ENCODE results near the gene GHRL. TPM values are rescaled to one million over a fixed set of nuclear protein-coding genes. Genes with fewer than 3 reads are reported as not detected.

GHRL gene
- total and polyA plus RNA-seq, 2 of the 4 experiments (the other 2 are of a cell fraction): 0.27 TPM; not detected in 1

- dilution Hi-C loops (cut with HindIII; ENCODE audit: low sequenced_read_pairs, unreplicated experiment): no loop called here
- Histone ChIP-seq H3K18ac (ENCODE audit: low read depth, low read length) (no peak overlapping the region), H2BK20ac (ENCODE audit: low read depth, low read length) (no peak overlapping the region), H4K20me1 (ENCODE audit: insufficient read depth, low read length) (no peaks in the 10 kb centered on the region), H3K27ac (ENCODE audit: insufficient read depth, low read length) (no peak overlapping the region), H3K9me1 (ENCODE audit: insufficient read depth, low read length) (peaks cover 3% of the 10 kb centered on the region; the same call in 1 of the 2 replicates), H3K36me3 (ENCODE audit: control insufficient read depth, insufficient read depth, low read length) (peaks cover 28% of the 10 kb centered on the region), H2BK5ac (ENCODE audit: low read depth, low read length, poor library complexity, severe bottlenecking) (no peak overlapping the region), H3K9ac (ENCODE audit: low read depth, low read length) (no peak overlapping the region), H4K5ac (ENCODE audit: low read depth, low read length) (no peak overlapping the region), H2AK5ac (ENCODE audit: low read depth, low read length) (no peak overlapping the region), H3K9me3 (ENCODE audit: control insufficient read depth, insufficient read depth, low read length) (no peaks in the 10 kb centered on the region), H4K8ac (ENCODE audit: low read depth in 2 of 2, low read length in 2 of 2) (no peak overlapping the region), H2AK9ac (replicated peaks; ENCODE audit: low read depth, low read length, poor library complexity) (no peak overlapping the region), H3K23ac (ENCODE audit: low read depth, low read length) (no peak overlapping the region), H3K4ac (ENCODE audit: low read depth, low read length) (no peak overlapping the region), H3K4me1 (ENCODE audit: control insufficient read depth, insufficient read depth, low read length) (no peaks in the 10 kb centered on the region), H3K14ac (replicated peaks; ENCODE audit: low read depth, low read length) (no peak overlapping the region), H2AFZ (replicated peaks; ENCODE audit: low read length, poor library complexity) (no peak overlapping the region), H2BK120ac (ENCODE audit: low read depth, low read length) (no peak overlapping the region), H3K56ac (ENCODE audit: extremely low read depth, insufficient read depth, low read length) (no peak overlapping the region), H3K79me1 (ENCODE audit: low read depth in 1 of 2, low read length in 2 of 2) (peaks cover 0 to 4% of the 10 kb centered on the region in 2 experiments; a peak in 2 of 4 replicates), H2BK15ac (ENCODE audit: low read depth, low read length) (no peak overlapping the region), H3K4me2 (ENCODE audit: low read depth, low read length) (no peak overlapping the region), H3K27me3 (ENCODE audit: control insufficient read depth, insufficient read depth, low read length) (no peaks in the 10 kb centered on the region), H3K4me3 (ENCODE audit: insufficient read depth, low read depth, low read length) (no peak overlapping the region), H4K91ac (ENCODE audit: insufficient read depth, low read depth, low read length) (no peak overlapping the region)
- in situ Hi-C loops (cut with MboI; ENCODE audit: low sequenced_read_pairs): no loop called here
- ChIA-PET POLR2A (ENCODE audit: unreplicated experiment) (no interaction called here), CTCF (interaction anchor here (0.5 to 1.0 kb wide), 2 partner anchors 22 to 1583 kb away, joined by 3 read pairs; no protein-coding TSS in a partner anchor)
- no TSS peak for BruUV-seq (replicated peaks)
- 97% methylated on average over 5 of the region's 12 CpGs; no CpG with 5 or more reads in 1 of the 2 experiments for WGBS, 2 experiments (ENCODE audit: extremely low coverage in 2 of 2, insufficient read length in 1 of 2)
- ATAC-seq (ENCODE audit: low read depth) (no peak), DNase-seq (peak; percentile 17)
- intact Hi-C loops (cut with micrococcal nuclease): loop anchor here (10.0 kb wide), 1 partner anchor 441 kb away; the partner anchor contains the start of gene RPUSD3
- TF ChIP-seq SMC3 (IDR thresholded peaks at IDR 0.05; ENCODE audit: low read depth, low read length) (no peak), CHD1 (IDR thresholded peaks at IDR 0.05; ENCODE audit: low read depth, low read length) (no peak), RFX5 (IDR thresholded peaks at IDR 0.05; ENCODE audit: low read depth, low read length) (no peak), RCOR1 (IDR thresholded peaks at IDR 0.05; ENCODE audit: insufficient replicate concordance, low read length) (no peak), MXI1 (IDR thresholded peaks at IDR 0.05; ENCODE audit: borderline replicate concordance, low read depth, low read length) (no peak), ELK1 (IDR thresholded peaks at IDR 0.05; ENCODE audit: borderline replicate concordance, low read depth, low read length) (no peak), RAD21 (IDR thresholded peaks at IDR 0.05; ENCODE audit: low read length) (no peak), NFE2L2 (IDR thresholded peaks at IDR 0.05; ENCODE audit: low read depth, low read length) (no peak), FOS (IDR thresholded peaks at IDR 0.05; ENCODE audit: low read depth, low read length) (no peak), CTCF (conservative IDR thresholded peaks at IDR 0.05; ENCODE audit: low read depth, low read length) (no peak), CEBPB (IDR thresholded peaks at IDR 0.05; ENCODE audit: low read depth, low read length) (no peak), MAZ (IDR thresholded peaks at IDR 0.05; ENCODE audit: borderline replicate concordance, low read depth, low read length) (no peak), USF2 (IDR thresholded peaks at IDR 0.05; ENCODE audit: low read depth, low read length) (no peak), MAFK (IDR thresholded peaks at IDR 0.05; ENCODE audit: low read depth, low read length) (no peak)
Measured at GRCh38 chr3:10285272-10286132, 7.2 kb downstream of the GHRL start.

Measured in IMR-90 (cell line).